GM21737 (cell line): ENCODE results near the gene C14orf119.

Experiments used
- ATAC-seq: cut with Tn5 transposase; IDR thresholded peaks from one replicate; pipeline ENCODE4 v1.9.1; 2021; ENCODE audit warnings: mild to moderate bottlenecking, moderate library complexity; ENCODE audit not compliant: unreplicated experiment

C14orf119 gene

GRCh38 chr14:23124337-23124954 is 29.1 kb downstream of the C14orf119 start:
- no peak for ATAC-seq

- no peak for ATAC-seq
Observed at GRCh38 chr14:23125011-23125410, 29.7 kb downstream of the C14orf119 start.

GRCh38 chr14:23125933-23126524 is 30.7 kb downstream of the C14orf119 start:
- ATAC-seq, result no peak

- ATAC-seq, result no peak
Observed at GRCh38 chr14:23126548-23127278, 31.4 kb downstream of the C14orf119 start.

- no peak for ATAC-seq
Observed at GRCh38 chr14:23127861-23128260, 32.6 kb downstream of the C14orf119 start.

DNA sequence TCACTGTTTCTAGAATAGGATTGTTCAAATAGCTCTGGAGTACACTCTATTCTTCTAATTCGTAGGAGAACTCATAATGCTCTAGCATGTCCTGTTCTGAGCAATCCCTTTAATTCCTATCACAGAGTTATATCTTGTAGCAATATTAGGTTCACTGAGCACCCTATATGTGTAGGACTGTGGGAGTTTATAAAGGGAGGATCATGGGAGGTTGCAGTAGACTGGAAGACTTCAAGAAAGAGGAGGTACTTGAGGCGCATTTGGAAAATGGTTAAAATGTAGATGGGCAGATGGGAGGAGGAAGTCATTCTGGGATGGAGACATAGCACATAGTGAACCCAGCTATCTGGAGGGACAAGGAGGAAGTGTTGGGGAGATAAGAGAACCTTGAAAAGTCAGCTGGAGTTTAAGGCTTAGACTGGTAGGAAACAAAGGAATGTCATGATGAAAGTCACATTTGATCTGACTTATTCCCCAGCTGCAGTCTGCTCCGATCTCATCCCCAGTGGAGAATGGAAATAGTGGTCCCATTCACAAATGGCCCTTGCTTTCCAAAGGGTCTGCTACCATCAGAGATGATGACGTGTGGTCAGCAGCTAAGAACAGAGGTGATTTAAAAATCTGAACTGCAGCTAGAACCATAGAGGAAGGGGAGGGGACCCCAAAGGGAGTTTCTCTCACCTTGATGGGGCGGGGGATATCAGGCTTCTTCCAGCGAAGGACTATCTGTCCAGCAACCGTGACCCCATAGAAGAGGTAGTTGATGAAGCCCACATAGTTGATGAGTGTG is 33.9 kb downstream of the C14orf119 start:
- ATAC-seq, result no peak

DNA sequence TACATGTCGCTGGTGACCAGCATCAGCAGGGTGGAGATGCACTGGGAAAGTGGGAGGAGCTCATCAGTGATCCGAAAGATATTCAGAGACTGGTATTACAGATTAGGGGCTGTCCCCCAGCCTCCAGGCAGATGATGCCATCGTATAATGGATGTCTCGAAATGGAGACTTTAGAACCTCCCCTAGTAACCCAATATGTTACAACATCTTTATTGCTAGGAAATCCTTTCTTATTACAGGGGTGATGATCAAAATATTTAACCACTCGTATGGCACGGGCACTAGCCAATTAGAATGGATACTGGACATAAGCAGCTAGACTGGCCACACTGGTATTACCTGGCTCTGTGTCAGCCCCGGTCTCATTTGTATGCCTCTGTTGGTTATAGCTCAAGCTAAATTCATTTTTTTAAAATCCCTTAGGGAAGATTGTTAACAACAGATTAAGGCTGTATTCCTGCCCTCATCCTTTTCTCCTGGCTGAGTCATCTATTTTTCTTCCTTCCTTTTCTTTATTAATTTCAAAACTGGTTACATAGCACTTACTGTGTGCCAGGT is 34.5 kb downstream of the C14orf119 start:
- ATAC-seq, result no peak

DNA sequence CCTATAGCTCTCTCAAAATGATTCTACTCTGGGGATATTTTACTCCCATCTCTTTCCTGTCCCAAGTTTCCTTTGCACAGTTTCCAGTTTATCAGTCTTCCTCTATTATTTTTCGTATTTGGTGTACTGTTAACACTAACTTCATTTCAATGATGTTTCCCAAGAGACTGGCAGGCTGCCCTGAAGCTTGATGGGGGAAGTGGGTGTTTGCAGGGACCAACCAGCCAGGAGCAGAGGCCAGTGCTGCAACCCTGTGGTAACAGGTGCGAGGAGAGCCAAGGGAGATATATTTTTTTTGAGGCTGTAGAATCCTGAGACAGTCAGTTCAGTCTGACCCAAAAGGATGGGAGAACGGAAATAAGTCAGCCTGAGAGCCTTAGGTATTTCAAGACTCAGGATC is 35.6 kb downstream of the C14orf119 start:
- no peak for ATAC-seq

DNA sequence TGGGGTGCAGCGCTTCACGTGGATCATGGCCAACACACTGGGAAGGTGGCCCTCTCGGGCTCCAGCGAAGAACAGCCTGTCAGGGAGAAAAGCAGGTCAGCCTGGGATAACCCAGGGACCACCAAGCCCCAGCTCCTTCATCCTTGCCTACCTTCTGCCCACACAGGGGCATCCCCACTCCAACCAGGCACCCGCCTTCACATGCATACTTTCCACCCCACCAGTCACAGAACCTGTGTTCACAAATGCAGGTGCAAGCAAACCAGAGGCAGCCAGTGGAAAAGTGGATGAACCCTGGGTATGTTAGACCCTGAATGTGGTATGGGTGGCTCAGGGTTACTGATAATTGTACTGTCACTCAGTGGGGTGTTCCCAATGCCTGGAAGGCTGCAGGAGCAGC is 36.2 kb downstream of the C14orf119 start:
- ATAC-seq, result no peak

- no peak for ATAC-seq
Observed at GRCh38 chr14:23132970-23133369, 37.7 kb downstream of the C14orf119 start.

DNA sequence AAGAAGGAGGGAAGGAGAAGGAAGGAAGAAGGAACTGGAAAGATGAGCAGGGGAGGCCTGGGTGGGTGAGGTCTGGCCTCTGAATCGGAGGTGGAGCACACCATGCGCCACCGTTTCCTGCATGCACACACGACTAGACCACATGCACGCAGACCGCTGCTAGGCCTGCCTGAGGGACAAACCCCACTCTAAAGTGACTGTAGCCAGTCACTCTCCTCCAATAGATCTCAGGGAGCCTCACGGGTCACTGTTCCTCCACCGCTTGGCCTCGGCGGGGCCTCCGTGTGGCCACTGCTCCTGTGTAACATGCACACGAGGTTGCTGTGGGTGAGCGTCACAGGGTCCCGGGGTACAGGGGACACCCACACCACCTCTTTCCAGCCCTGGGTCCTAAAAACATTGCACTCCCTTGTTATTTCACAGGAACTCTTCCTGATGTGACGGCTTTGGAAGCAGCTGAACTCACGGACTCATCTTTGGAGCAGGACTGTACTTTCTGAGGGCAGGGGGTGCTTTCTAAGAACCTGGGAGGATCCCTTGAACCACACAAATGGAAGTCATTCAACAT is 41.3 kb downstream of the C14orf119 start:
- ATAC-seq, result no peak

GRCh38 chr14:23137192-23137812 is 42.0 kb downstream of the C14orf119 start:
- no peak for ATAC-seq

DNA sequence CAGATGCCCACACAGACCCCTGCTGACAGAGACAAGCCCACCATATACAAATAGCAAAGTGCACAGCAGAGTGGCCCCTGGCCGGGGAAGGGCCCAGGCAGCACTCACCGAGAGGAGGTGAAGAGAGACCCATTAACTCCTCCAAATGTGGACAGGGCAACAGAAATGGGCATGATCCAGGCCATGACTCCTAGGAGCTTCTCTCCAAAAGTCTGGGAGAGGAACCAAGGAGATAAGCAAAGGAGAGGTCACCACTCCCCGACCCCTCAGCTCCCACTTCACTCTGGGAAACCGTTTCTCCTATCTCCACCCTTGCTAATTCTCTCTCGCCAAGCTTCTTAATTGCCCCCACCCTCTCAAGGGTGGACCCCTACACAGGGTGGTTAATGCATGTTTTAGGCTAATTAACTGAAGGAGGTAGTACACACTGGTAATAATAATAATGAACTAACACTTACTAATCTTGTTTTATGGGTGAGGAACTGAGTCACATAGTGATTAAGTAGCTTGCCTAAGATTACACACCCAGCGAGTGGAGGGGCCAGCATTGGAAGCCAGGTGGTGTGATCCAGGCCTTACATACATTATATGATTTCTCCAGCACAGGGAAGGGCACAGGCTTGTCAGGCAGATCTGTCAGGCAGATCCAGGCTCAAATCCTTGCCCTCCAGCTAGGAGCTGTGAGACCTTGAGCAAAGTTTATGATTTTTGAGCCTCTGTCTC is 42.7 kb downstream of the C14orf119 start:
- ATAC-seq, result no peak

GRCh38 chr14:23139874-23140273 is 44.6 kb downstream of the C14orf119 start:
- no peak for ATAC-seq

- ATAC-seq, result no peak
Observed at GRCh38 chr14:23140371-23140770, 45.1 kb downstream of the C14orf119 start.

DNA sequence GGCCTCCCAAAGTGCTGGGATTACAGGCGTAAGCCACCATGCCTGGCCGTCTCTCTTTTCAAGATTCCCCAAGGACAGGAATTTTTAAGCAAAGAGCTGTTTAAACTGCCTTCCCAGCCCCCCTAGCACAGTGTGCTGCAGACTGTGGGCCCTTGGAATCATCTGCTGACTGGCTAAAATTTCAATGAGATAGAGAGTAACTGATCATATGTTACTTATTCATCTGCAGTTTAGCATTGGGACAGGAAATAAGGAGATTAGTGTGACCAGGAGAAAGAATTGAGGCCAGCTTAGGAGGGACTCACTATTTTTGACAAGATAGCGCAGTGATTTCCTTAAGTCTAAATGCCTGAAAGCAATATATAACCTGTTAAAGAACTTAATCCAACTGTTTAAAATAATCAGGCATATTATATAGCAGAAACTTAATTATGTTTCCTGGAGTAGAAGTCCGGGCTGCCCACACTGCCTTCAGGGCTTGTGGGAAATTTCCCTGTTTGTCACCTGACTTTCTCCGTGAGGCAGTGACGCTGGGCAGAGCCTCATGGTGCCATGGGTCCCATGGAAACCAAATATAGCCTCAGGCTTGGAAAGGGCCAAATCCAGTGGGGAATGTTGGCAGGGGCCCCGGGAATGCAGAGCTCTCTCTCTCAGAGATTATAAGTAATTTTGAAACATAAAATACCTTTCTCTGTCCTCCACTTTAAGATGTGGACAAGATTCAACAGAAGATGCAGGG is 46.6 kb downstream of the C14orf119 start:
- ATAC-seq, result no peak

DNA sequence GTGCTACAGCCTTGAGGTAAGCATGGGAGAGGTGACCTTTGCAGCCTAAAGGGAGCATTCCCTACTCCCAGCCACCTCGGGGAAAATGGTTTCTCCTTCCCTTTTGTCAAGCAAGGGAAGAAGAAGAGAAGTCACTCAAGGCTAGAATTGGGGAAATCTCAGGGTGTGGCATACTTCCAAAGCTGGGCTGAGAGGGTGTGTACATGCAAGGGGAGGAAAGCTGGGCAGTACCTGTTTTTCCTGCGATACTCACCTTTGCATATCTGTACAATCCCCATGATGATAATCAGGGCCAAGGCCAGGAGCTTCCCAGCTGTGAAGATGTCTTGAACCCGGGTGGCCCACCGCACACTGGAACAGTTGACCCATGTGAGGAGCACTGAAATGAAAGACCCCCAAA is 47.5 kb downstream of the C14orf119 start:
- no peak for ATAC-seq

- no peak for ATAC-seq
Observed at GRCh38 chr14:23143911-23144310, 48.6 kb downstream of the C14orf119 start.

DNA sequence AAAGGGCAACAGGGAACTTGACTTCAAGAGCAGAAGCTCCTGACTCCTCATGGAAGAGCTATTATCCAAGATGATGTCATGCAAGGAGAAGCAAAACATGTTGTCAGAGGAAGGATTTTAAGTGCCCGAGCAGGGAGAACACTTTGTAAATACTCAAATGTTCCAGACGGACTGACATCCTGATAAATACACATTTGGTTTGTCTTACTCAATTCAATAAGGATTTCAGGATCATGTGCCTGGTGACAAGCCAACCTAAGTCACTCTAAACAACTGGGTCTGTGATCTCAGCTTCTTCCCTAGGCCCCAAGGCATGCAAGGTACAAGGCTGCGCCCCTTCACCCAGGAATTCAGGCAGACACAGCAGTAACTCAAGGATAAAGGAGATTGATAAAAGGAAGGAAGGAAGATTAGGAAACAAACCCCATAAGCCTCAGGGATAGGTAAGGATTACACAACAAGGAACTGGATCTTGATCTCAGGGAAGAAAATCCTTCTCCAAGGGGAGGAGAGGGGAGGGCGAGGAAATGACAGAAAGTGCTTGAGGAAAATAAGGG is 50.6 kb downstream of the C14orf119 start:
- ATAC-seq, result no peak
